IMR-90 (cell line): Measurements from ENCODE around the gene OSBPL6. TPM values are rescaled to one million over a fixed set of nuclear protein-coding genes. Genes with fewer than 3 reads are reported as not detected.

Experiments
- ATAC-seq: fragments of 200-7000 bp; cut with Tn5 transposase; 2 replicates; pipeline ENCODE4 v1.9.1; 2020; ENCODE audit warnings: low read depth, mild to moderate bottlenecking, moderate library complexity
- BruUV-seq: library from RNA; stranded (reverse); fragments of 400-500 nt; replicated peaks from 2 replicates; lab custom pipeline; 2021; lab: Mats Ljungman, UMichigan
- CTCF ChIA-PET: fragments of 300-600 bp; formaldehyde crosslinking; extraction: SDS; loops from one replicate; lab custom pipeline; 2021; ENCODE audit warnings: antibody characterized with exemption; lab: Yijun Ruan, JAX
- POLR2A ChIA-PET: fragments of 300-600 bp; sonication (Branson Sonifier 250); formaldehyde crosslinking; loops from one replicate; lab custom pipeline; 2022; ENCODE audit warnings: antibody characterized with exemption; ENCODE audit not compliant: unreplicated experiment; lab: Charles Lee
- DNase-seq: peaks from one replicate; pipeline ENCODE4 v3.0.0; 2013
- H2AFZ ChIP-seq: replicated peaks from 2 replicates; pipeline ENCODE3; 2013; ENCODE audit warnings: low read length, mild to moderate bottlenecking; ENCODE audit not compliant: poor library complexity
- H2AK5ac ChIP-seq: 2 replicates; pipeline ENCODE4 v1.6.1; 2013; ENCODE audit warnings: low read depth, low read length, inconsistent platforms
- H2AK9ac ChIP-seq: replicated peaks from 2 replicates; pipeline ENCODE3; 2013; ENCODE audit warnings: mild to moderate bottlenecking, low read depth, low read length, moderate library complexity; ENCODE audit not compliant: poor library complexity
- H2BK120ac ChIP-seq: 2 replicates; pipeline ENCODE4 v1.6.1; 2013; ENCODE audit warnings: low read depth, low read length, inconsistent platforms
- H2BK15ac ChIP-seq: 3 replicates; pipeline ENCODE4 v1.6.1; 2013; ENCODE audit warnings: low read depth, low read length, inconsistent platforms
- H2BK20ac ChIP-seq: 2 replicates; pipeline ENCODE4 v1.6.1; 2013; ENCODE audit warnings: low read depth, mild to moderate bottlenecking, inconsistent platforms, low read length, moderate library complexity
- H2BK5ac ChIP-seq: 2 replicates; pipeline ENCODE4 v1.6.1; 2013; ENCODE audit warnings: mild to moderate bottlenecking, low read depth, low read length, inconsistent platforms; ENCODE audit not compliant: poor library complexity, severe bottlenecking
- H3K14ac ChIP-seq: replicated peaks from 2 replicates; pipeline ENCODE4 v1.6.1; 2013; ENCODE audit warnings: low read depth, low read length, inconsistent platforms
- H3K18ac ChIP-seq: 2 replicates; pipeline ENCODE4 v1.6.1; 2013; ENCODE audit warnings: low read depth, low read length, control low read depth
- H3K23ac ChIP-seq: 2 replicates; pipeline ENCODE4 v1.6.1; 2013; ENCODE audit warnings: low read depth, low read length, inconsistent platforms
- H3K27ac ChIP-seq: 2 replicates; pipeline ENCODE4 v1.5.1; 2013; ENCODE audit warnings: mild to moderate bottlenecking, control low read depth, low read length; ENCODE audit not compliant: insufficient read depth
- H3K27me3 ChIP-seq: 2 replicates; pipeline ENCODE4 v1.6.1; 2013; ENCODE audit warnings: low read length; ENCODE audit not compliant: control insufficient read depth, insufficient read depth
- H3K36me3 ChIP-seq: 2 replicates; pipeline ENCODE4 v1.6.1; 2013; ENCODE audit warnings: low read length, mixed read lengths; ENCODE audit not compliant: control insufficient read depth, insufficient read depth
- H3K4ac ChIP-seq: 2 replicates; pipeline ENCODE4 v1.6.1; 2013; ENCODE audit warnings: low read depth, low read length, inconsistent platforms
- H3K4me1 ChIP-seq: 2 replicates; pipeline ENCODE4 v1.6.1; 2013; ENCODE audit warnings: low read length, mixed read lengths; ENCODE audit not compliant: control insufficient read depth, insufficient read depth
- H3K4me2 ChIP-seq: 2 replicates; pipeline ENCODE4 v1.6.1; 2013; ENCODE audit warnings: low read depth, mild to moderate bottlenecking, control low read depth, low read length, moderate library complexity
- H3K4me3 ChIP-seq: 2 replicates; pipeline ENCODE4 v1.5.1; 2013; ENCODE audit warnings: low read depth, mild to moderate bottlenecking, control low read depth, low read length, moderate library complexity; ENCODE audit not compliant: insufficient read depth
- H3K56ac ChIP-seq: 2 replicates; pipeline ENCODE4 v1.6.1; 2013; ENCODE audit warnings: low read length, inconsistent platforms; ENCODE audit not compliant: insufficient read depth; ENCODE audit errors: extremely low read depth
- H3K79me1 ChIP-seq, 2 experiments: 2 replicates each; pipeline ENCODE4 v1.6.1; 2013; ENCODE audit warnings: low read length in 2 of 2, inconsistent platforms in 1 of 2, low read depth in 1 of 2
- H3K9ac ChIP-seq: 2 replicates; pipeline ENCODE4 v1.6.1; 2013; ENCODE audit warnings: low read depth, low read length, control low read depth
- H3K9me1 ChIP-seq: 2 replicates; pipeline ENCODE4 v1.6.1; 2013; ENCODE audit warnings: low read length, inconsistent platforms; ENCODE audit not compliant: insufficient read depth
- H3K9me3 ChIP-seq: 2 replicates; pipeline ENCODE4 v1.6.1; 2013; ENCODE audit warnings: low read length; ENCODE audit not compliant: control insufficient read depth, insufficient read depth
- H4K20me1 ChIP-seq: 2 replicates; pipeline ENCODE4 v1.6.1; 2013; ENCODE audit warnings: low read length, inconsistent platforms; ENCODE audit not compliant: insufficient read depth
- H4K5ac ChIP-seq: 2 replicates; pipeline ENCODE4 v1.6.1; 2013; ENCODE audit warnings: mild to moderate bottlenecking, low read depth, low read length, control low read depth
- H4K8ac ChIP-seq, 2 experiments: 2 replicates each; pipeline ENCODE4 v1.6.1; 2013; ENCODE audit warnings: low read depth in 2 of 2, low read length in 2 of 2, control low read depth in 1 of 2, inconsistent platforms in 1 of 2
- H4K91ac ChIP-seq: 2 replicates; pipeline ENCODE4 v1.6.1; 2013; ENCODE audit warnings: low read depth, low read length, inconsistent platforms; ENCODE audit not compliant: insufficient read depth
- CTCF ChIP-seq: conservative IDR thresholded peaks from 2 replicates; pipeline ENCODE4 v1.5.1; 2012; ENCODE audit warnings: mild to moderate bottlenecking, low read depth, low read length, improper control_type of control experiment
- MAFK ChIP-seq: IDR thresholded peaks from 2 replicates; pipeline ENCODE4 v1.6.1; 2012; ENCODE audit warnings: low read depth, low read length, improper control_type of control experiment
- NFE2L2 ChIP-seq: fragments of 150-350 bp; IDR thresholded peaks from 2 replicates; pipeline ENCODE4 v1.6.1; 2016; ENCODE audit warnings: low read depth, mild to moderate bottlenecking, low read length
- POLR2A ChIP-seq: IDR thresholded peaks from 2 replicates; pipeline ENCODE4 v1.6.1; 2012; ENCODE audit warnings: mild to moderate bottlenecking, low read depth, low read length
- RAD21 ChIP-seq: IDR thresholded peaks from 2 replicates; pipeline ENCODE4 v1.6.1; 2012; ENCODE audit warnings: low read length, improper control_type of control experiment
- RFX5 ChIP-seq: IDR thresholded peaks from 2 replicates; pipeline ENCODE4 v1.8.0; 2012; ENCODE audit warnings: low read depth, mild to moderate bottlenecking, low read length, moderate library complexity
- USF2 ChIP-seq: fragments of 150-350 bp; IDR thresholded peaks from 2 replicates; pipeline ENCODE4 v1.6.1; 2017; ENCODE audit warnings: mild to moderate bottlenecking, antibody characterized with exemption, low read length, low read depth
- WGBS, 2 experiments: methylation state at CpG; one replicate each; pipeline versions ENCODE4 v1.1.5 to v1.1.7; 2013; ENCODE audit warnings: missing lambda C conversion rate in 2 of 2; ENCODE audit not compliant: insufficient read length in 1 of 2; ENCODE audit errors: extremely low coverage in 2 of 2; 5-methylcytosine and 5-hydroxymethylcytosine counted together
- dilution Hi-C: fragments of 300-500 bp; cut with HindIII; formaldehyde crosslinking; loops from one replicate; pipeline ENCODE4 v1.14.3; 2018; ENCODE audit warnings: low sequenced_read_pairs; ENCODE audit not compliant: unreplicated experiment
- in situ Hi-C: fragments of 300-500 bp; cut with MboI; formaldehyde crosslinking; loops from 3 replicates; pipeline ENCODE4 v1.14.3; 2019; ENCODE audit warnings: low sequenced_read_pairs, inconsistent platforms, mixed read lengths
- intact Hi-C: fragments of 100-400 bp; cut with micrococcal nuclease; formaldehyde crosslinking; loops from 2 replicates; pipeline ENCODE4 v1.10.0; 2022
- polyA plus RNA-seq, 3 experiments: library from polyadenylated mRNA; depleted of rRNA; stranded (reverse); fragments of >200 nt; gene quantifications; 2 replicates each; pipeline ENCODE4 v1.2.3, GENCODE V29; 2012; ENCODE audit warnings: low replicate concordance in 1 of 3
- total RNA-seq: library from RNA; depleted of rRNA; stranded (reverse); fragments of >200 nt; gene quantifications from 2 replicates; pipeline ENCODE4 v1.2.3, GENCODE V29; 2012

The OSBPL6 gene
- total and polyA plus RNA-seq, 2 of the 4 experiments (the other 2 are of a cell fraction): 3.2 to 3.7 TPM

DNA sequence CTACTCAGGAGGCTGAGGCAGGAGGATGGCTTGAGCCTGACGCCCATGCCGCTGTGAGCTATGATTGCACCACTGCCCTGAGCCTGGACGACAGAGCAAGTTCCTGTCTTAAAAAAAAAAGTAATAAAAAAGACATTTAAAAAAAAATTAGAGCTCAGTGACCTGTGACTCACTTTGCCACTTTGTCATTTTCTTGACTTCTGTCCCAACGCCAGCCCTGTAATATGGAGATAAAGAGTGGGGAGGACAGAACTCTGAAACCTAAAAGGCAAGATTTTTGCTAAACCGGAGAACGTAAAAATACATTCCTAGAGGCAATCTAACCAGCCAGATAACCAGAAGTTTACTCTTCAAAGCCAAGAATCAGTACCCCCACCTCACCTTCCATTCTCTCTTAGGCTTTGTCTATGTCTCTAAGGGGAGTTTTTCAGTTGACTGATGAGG is 207.7 kb downstream of the OSBPL6 start:
- Histone ChIP-seq H2AK9ac (no peak overlapping the region), H3K4me2 (no peak overlapping the region), H3K9ac (no peak overlapping the region), H2BK15ac (no peak overlapping the region), H3K23ac (no peak overlapping the region), H2BK120ac (no peak overlapping the region), H2AK5ac (no peak overlapping the region), H3K27me3 (no peaks in the 10 kb centered on the region), H3K4me1 (peaks cover 3% of the 10 kb centered on the region), H3K79me1 (no peaks in the 10 kb centered on the region), H3K14ac (no peak overlapping the region), H3K9me1 (peaks cover 3% of the 10 kb centered on the region; the same call in 1 of the 2 replicates), H2BK5ac (no peak overlapping the region), H4K5ac (no peak overlapping the region), H3K4me3 (no peak overlapping the region), H3K56ac (no peak overlapping the region), H3K9me3 (no peaks in the 10 kb centered on the region), H3K27ac (no peak overlapping the region), H2BK20ac (no peak overlapping the region), H3K4ac (no peak overlapping the region), H3K36me3 (no peaks in the 10 kb centered on the region), H2AFZ (no peak overlapping the region), H4K20me1 (no peaks in the 10 kb centered on the region), H4K8ac (no peak overlapping the region), H4K91ac (no peak overlapping the region), H3K18ac (no peak overlapping the region)
- no peak for TF ChIP-seq USF2
- no peak for TF ChIP-seq RAD21
- TF ChIP-seq CTCF: no peak
- TF ChIP-seq RFX5: no peak
- no peak for TF ChIP-seq NFE2L2
- TF ChIP-seq POLR2A: no peak
- no peak for TF ChIP-seq MAFK
- dilution Hi-C loops (no loop called here), intact Hi-C loops (no loop called here), in situ Hi-C loops (no loop called here)
- ATAC-seq (no peak), DNase-seq (no peak)
- CTCF ChIA-PET: interaction anchor here (0.5 to 1.3 kb wide), 5 partner anchors 10 to 121 kb away, joined by 3 to 4 read pairs (median 3); no protein-coding TSS in a partner anchor
- POLR2A ChIA-PET: no interaction called here
- BruUV-seq: no TSS peak
- WGBS, 2 experiments: 88% methylated on average over 2 of the region's 6 CpGs; no CpG with 5 or more reads in 1 of the 2 experiments
